Transverse colon (tissue), 4 donors: ENCODE results near the gene IRAG1. TPM values are rescaled to one million over a fixed set of nuclear protein-coding genes. Genes with fewer than 3 reads are reported as not detected.

Experiments
- DNase-seq: peaks from one replicate; pipeline ENCODE4 v3.0.0-alpha.2; 2019
- H3K27ac ChIP-seq, 4 donors: fragments of 200-600 bp; sonication (generic); 2 replicates each; pipeline ENCODE4 v1.5.1; 2016 to 2018; ENCODE audit warnings: inconsistent platforms in 4 of 4
- H3K27me3 ChIP-seq: fragments of 200-600 bp; sonication (generic); 2 replicates; pipeline ENCODE4 v1.5.1; 2017; ENCODE audit warnings: inconsistent platforms
- H3K36me3 ChIP-seq, 4 donors: fragments of 200-600 bp; sonication (generic); 2 replicates each; pipeline ENCODE4 v1.5.1; 2017 to 2019; ENCODE audit warnings: inconsistent platforms in 4 of 4
- H3K4me1 ChIP-seq, 4 donors: fragments of 200-600 bp; sonication (generic); 2 replicates each; pipeline ENCODE4 v1.5.1; 2017 to 2020; ENCODE audit warnings: inconsistent platforms in 4 of 4
- H3K4me3 ChIP-seq, 4 donors: fragments of 200-600 bp; sonication (generic); 1 replicate in 1 of 4; 2 replicates in 3 of 4; pipeline versions ENCODE4 v1.5.1 to v1.6.1; 2017 to 2019; ENCODE audit warnings: inconsistent platforms in 4 of 4
- H3K9me3 ChIP-seq, 2 donors: fragments of 200-600 bp; sonication (generic); 2 replicates each; pipeline ENCODE4 v1.5.1; 2017 to 2019; ENCODE audit warnings: inconsistent platforms in 2 of 2
- CTCF ChIP-seq, 5 experiments: fragments of 200-600 bp in 3 of 5; fragments of 450-650 bp in 2 of 5; sonication (generic) in 3 of 5; IDR thresholded peaks; 1 replicate in 2 of 5; 2 replicates in 3 of 5; pipeline ENCODE4 v1.5.1; 2016 to 2017; ENCODE audit warnings: antibody characterized with exemption in 5 of 5, inconsistent platforms in 3 of 5, mild to moderate bottlenecking in 2 of 5, moderate library complexity in 1 of 5
- EP300 ChIP-seq: sonication (generic); formaldehyde crosslinking; IDR thresholded peaks from one replicate; pipeline ENCODE4 v1.6.1; 2017; ENCODE audit warnings: antibody characterized with exemption, low read depth
- POLR2A ChIP-seq: fragments of 450-650 bp; IDR thresholded peaks from one replicate; pipeline ENCODE4 v1.6.1; 2016; ENCODE audit warnings: antibody characterized with exemption, mild to moderate bottlenecking, moderate library complexity
- POLR2AphosphoS5 ChIP-seq, 3 donors: sonication (generic); formaldehyde crosslinking; IDR thresholded peaks; one replicate each; pipeline ENCODE4 v1.6.1; 2016; ENCODE audit warnings: antibody characterized with exemption in 3 of 3
- WGBS, 2 donors: methylation state at CpG; one replicate each; pipeline ENCODE4 v1.1.5; 2018; ENCODE audit warnings: low coverage in 1 of 2; 5-methylcytosine and 5-hydroxymethylcytosine counted together
- in situ Hi-C, 4 donors: fragments of 200-750 bp; cut with MboI; loops; one replicate each; pipeline versions ENCODE4 v1.15.0 to v1.15.1; 2017; ENCODE audit warnings: low sequenced_read_pairs in 3 of 4, low pct_ligation_motif_present in 1 of 4, low pct_unique_long_range_greater_than_20kb in 1 of 4
- intact Hi-C: fragments of 100-400 bp; cut with DNase I; formaldehyde crosslinking; loops from one replicate; pipeline ENCODE4 v1.15.1; 2023; ENCODE audit warnings: low total_unique reads
- total RNA-seq, 4 donors: library from RNA; depleted of rRNA; stranded (reverse); fragments of >200 nt; gene quantifications; one replicate each; pipeline ENCODE4 v1.1.0, GENCODE V29; 2016

The IRAG1 gene
- total RNA-seq, 4 donors from 2014 or later, result 19.4 to 48.8 (median 24.9) TPM

DNA sequence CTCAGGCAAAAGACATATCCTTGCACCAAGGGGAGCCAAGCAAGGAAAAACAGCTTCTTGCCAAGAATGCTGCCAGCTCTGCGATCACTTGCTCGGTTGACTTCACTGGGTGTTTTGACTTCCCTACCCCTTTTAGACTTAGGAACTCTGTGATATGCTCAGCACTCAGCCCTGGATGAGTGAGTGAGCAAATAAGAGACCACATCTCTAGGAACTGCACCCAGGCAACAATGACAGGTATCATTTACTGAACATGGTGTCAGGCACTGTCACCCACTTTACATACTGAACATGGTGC is 3.7 kb upstream of the IRAG1 start:
- Histone ChIP-seq H3K9me3 (no peaks in the 10 kb centered on the region), H3K27ac (peak overlapping the region; percentile 1 to 33 (median 18)), H3K36me3 (no peaks in the 10 kb centered on the region), H3K27me3 (no peaks in the 10 kb centered on the region), H3K4me3 (no peak overlapping the region), H3K4me1 (peaks cover 0 to 15% (median 7%) of the 10 kb centered on the region in 4 donors)
- 45% methylated on average over 2 of the region's 2 CpGs; no CpG with 5 or more reads in 1 of the 2 donors for WGBS, 2 donors
- TF ChIP-seq POLR2AphosphoS5 (IDR thresholded peaks at IDR 0.05), result no peak
- TF ChIP-seq POLR2A, result no peak
- no peak for TF ChIP-seq CTCF (IDR thresholded peaks at IDR 0.05)
- TF ChIP-seq EP300, result no peak
- no peak for DNase-seq
- intact Hi-C loops, result no loop called here
- in situ Hi-C loops, result no loop called here

DNA sequence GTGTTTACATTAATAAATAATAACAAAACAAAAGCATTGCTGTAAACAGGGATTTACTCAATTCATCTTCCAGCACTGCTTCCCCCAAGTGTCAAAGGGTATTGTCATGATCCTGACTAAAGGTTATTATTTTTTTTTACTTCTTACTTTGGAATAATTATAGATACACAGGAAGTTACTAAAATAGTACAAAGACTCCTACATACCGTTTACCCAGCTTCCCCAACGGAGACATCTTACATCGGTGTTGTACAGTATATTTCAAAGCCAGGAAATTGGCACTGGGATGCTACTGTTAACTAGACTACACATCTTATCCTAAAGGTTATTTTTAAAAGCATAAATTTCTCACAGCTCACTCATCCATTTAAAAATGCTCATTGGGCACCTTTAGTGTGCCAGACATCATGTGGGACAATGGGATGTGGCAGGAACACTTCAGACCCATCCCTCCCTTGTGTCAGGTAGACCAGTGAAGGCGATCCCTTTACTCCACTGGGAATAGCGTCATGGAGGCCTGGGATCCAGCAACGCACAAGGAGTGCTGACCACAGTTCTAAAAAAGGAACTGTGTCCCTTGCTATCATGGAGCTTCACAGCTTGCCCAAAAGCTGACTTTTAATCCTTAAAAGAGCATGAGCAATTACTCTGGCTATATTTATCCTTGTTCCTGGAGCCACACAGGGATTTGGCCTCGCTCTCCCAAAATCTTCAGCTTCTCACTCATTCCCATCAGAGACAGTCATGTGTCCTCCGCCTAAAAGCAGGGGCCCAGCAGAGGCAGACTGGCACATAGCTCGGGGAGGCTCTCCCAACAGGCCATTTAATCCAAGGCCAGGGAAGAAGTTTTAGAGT is 3.1 kb upstream of the IRAG1 start:
- Histone ChIP-seq H3K36me3 (no peaks in the 10 kb centered on the region), H3K4me1 (peaks cover 0 to 15% (median 7%) of the 10 kb centered on the region in 4 donors), H3K27me3 (no peaks in the 10 kb centered on the region), H3K9me3 (no peaks in the 10 kb centered on the region), H3K4me3 (no peak overlapping the region), H3K27ac (peak overlapping the region; percentile 1 to 40 (median 22))
- whole genome bisulfite sequencing, 2 donors, result 67 to 71% methylated on average over 4 to 9 of the region's 9 CpGs
- in situ Hi-C loops (no loop called here), intact Hi-C loops (no loop called here)
- TF ChIP-seq CTCF (IDR thresholded peaks at IDR 0.05), result no peak
- no peak for TF ChIP-seq POLR2AphosphoS5 (IDR thresholded peaks at IDR 0.05)
- no peak for TF ChIP-seq POLR2A
- no peak for TF ChIP-seq EP300
- DNase-seq, result no peak

- Histone ChIP-seq H3K27ac (peak overlapping the region; percentile 1 to 93 (median 55)), H3K9me3 (no peaks in the 10 kb centered on the region), H3K36me3 (no peaks in the 10 kb centered on the region), H3K4me3 (no peak overlapping the region), H3K4me1 (peaks cover 0 to 15% (median 7%) of the 10 kb centered on the region in 4 donors), H3K27me3 (no peaks in the 10 kb centered on the region)
- 22 to 42% methylated on average over 3 of the region's 3 CpGs for WGBS, 2 donors
- no peak for DNase-seq
- intact Hi-C loops, result no loop called here
- TF ChIP-seq POLR2AphosphoS5 (IDR thresholded peaks at IDR 0.05) (no peak), EP300 (no peak), POLR2A (no peak), CTCF (IDR thresholded peaks at IDR 0.05) (no peak)
- in situ Hi-C loops, result no loop called here
These were observed 2.3 kb upstream of the IRAG1 start for GRCh38 chr11:10695833-10696232.

- 77% methylated on average over 4 of the region's 4 CpGs; no CpG with 5 or more reads in 1 of the 2 donors for WGBS, 2 donors
- H3K9me3 ChIP-seq, result no peaks in the 10 kb centered on the region
- H3K27ac ChIP-seq, result peak overlapping the region; percentile 84 to 93 (median 90)
- no peak for TF ChIP-seq POLR2A
- no peak for TF ChIP-seq POLR2AphosphoS5 (IDR thresholded peaks at IDR 0.05)
- no peak for TF ChIP-seq EP300
- no peak for TF ChIP-seq CTCF (IDR thresholded peaks at IDR 0.05)
- no peaks in the 10 kb centered on the region for H3K36me3 ChIP-seq
- H3K4me1 ChIP-seq, result peaks cover 0 to 15% (median 7%) of the 10 kb centered on the region in 4 donors
- in situ Hi-C loops (no loop called here), intact Hi-C loops (no loop called here)
- DNase-seq, result no peak
- H3K27me3 ChIP-seq, result no peaks in the 10 kb centered on the region
- no peak overlapping the region for H3K4me3 ChIP-seq
These were observed 1.1 kb upstream of the IRAG1 start for GRCh38 chr11:10694486-10695239.
